CD4-positive, alpha-beta memory T cell (primary cell): ENCODE results near the gene RSPH6A. TPM values are rescaled to one million over a fixed set of nuclear protein-coding genes. Genes with fewer than 3 reads are reported as not detected.

Source experiments
- CTCF ChIA-PET: fragments of 350-600 bp; sonication (Branson Sonifier 250); formaldehyde crosslinking; loops from one replicate; lab custom pipeline; 2021; ENCODE audit warnings: inconsistent platforms; ENCODE audit not compliant: partially characterized antibody; lab: Charles Lee
- POLR2A ChIA-PET: fragments of 350-600 bp; sonication (Branson Sonifier 250); formaldehyde crosslinking; loops from one replicate; lab custom pipeline; 2021; ENCODE audit not compliant: partially characterized antibody; lab: Charles Lee
- DNase-seq, 5 donors: peaks; one replicate each; pipeline versions ENCODE4 v3.0.0 to v3.0.0-alpha.2; 2020 to 2022; ENCODE audit warnings: mixed read lengths in 1 of 5
- H3K27ac ChIP-seq: one replicate; pipeline ENCODE4 v1.7.0; 2013; ENCODE audit warnings: low read depth, low read length
- H3K27me3 ChIP-seq: 2 replicates; pipeline ENCODE4 v1.7.0; 2013; ENCODE audit warnings: mild to moderate bottlenecking, low read length, moderate library complexity; ENCODE audit not compliant: insufficient read depth
- H3K36me3 ChIP-seq: 2 replicates; pipeline ENCODE4 v1.7.0; 2013; ENCODE audit warnings: mild to moderate bottlenecking, low read length, moderate library complexity; ENCODE audit not compliant: insufficient read depth
- H3K4me1 ChIP-seq: 2 replicates; pipeline ENCODE4 v1.7.0; 2013; ENCODE audit warnings: mild to moderate bottlenecking, low read length, moderate library complexity; ENCODE audit not compliant: insufficient read depth
- H3K4me3 ChIP-seq, 2 donors: one replicate each; pipeline ENCODE4 v1.7.0; 2013; ENCODE audit warnings: low read length in 2 of 2, mild to moderate bottlenecking in 1 of 2
- H3K9me3 ChIP-seq, 2 donors: one replicate each; pipeline ENCODE4 v1.7.0; 2013; ENCODE audit warnings: low read length in 2 of 2, control low read depth in 1 of 2; ENCODE audit not compliant: control insufficient read depth in 1 of 2
- H3K27ac Mint-ChIP-seq, 7 donors: one replicate each; pipeline ENCODE4 v1.8.0; 2020 to 2021; ENCODE audit warnings: mixed read lengths in 7 of 7, mild to moderate bottlenecking in 6 of 7, inconsistent platforms in 3 of 7, moderate library complexity in 3 of 7
- H3K27me3 Mint-ChIP-seq, 2 donors: one replicate each; pipeline ENCODE4 v1.8.0; 2020 to 2021; ENCODE audit warnings: mixed read lengths in 2 of 2
- H3K36me3 Mint-ChIP-seq, 2 donors: one replicate each; pipeline ENCODE4 v1.8.0; 2020 to 2021; ENCODE audit warnings: mixed read lengths in 2 of 2, inconsistent platforms in 1 of 2, mild to moderate bottlenecking in 1 of 2
- H3K4me1 Mint-ChIP-seq, 4 donors: one replicate each; pipeline ENCODE4 v1.8.0; 2020 to 2021; ENCODE audit warnings: mixed read lengths in 4 of 4, mild to moderate bottlenecking in 1 of 4
- H3K4me3 Mint-ChIP-seq, 8 donors: one replicate each; pipeline ENCODE4 v1.8.0; 2020 to 2021; ENCODE audit warnings: mixed read lengths in 8 of 8, mild to moderate bottlenecking in 7 of 8, moderate library complexity in 6 of 8, inconsistent platforms in 3 of 8
- H3K9me3 Mint-ChIP-seq, 8 donors: one replicate each; pipeline ENCODE4 v1.8.0; 2020 to 2021; ENCODE audit warnings: mixed read lengths in 8 of 8, mild to moderate bottlenecking in 5 of 8, inconsistent platforms in 3 of 8, moderate library complexity in 1 of 8
- intact Hi-C: fragments of 100-400 bp; cut with micrococcal nuclease; formaldehyde crosslinking; loops from one replicate; pipeline ENCODE4 v1.15.1; 2023
- polyA plus RNA-seq, 2 donors: library from polyadenylated mRNA; unstranded; fragments of 300-500 nt; fragmentation: Illumina TruSeq; gene quantifications; one replicate each; pipeline ENCODE4 v1.2.3, GENCODE V29; 2021
- total RNA-seq, 2 experiments: library from RNA; stranded (reverse); gene quantifications; one replicate each; pipeline ENCODE4 v1.2.3, GENCODE V29; 2021

The RSPH6A gene
- under 1 TPM; 0.29 to 0.39 TPM for total RNA-seq
- polyA plus RNA-seq: not detected

GRCh38 chr19:45814851-45815480 lies at the start of gene RSPH6A:
Gene RSPH6A, minus strand, starts transcription at chr19:45815308. Its CDS starts 132 bp downstream, at chr19:45815176.
- H3K4me3 ChIP-seq: no peak within 1 kb of the TSS
- no peaks in the 10 kb centered on the region for H3K9me3 ChIP-seq
- ChIA-PET CTCF (interaction anchor here (1.2 kb wide), 1 partner anchor 13 kb away, joined by 4 read pairs; no protein-coding TSS in a partner anchor), POLR2A (no interaction called here)
- peak within 1 kb of the TSS in 1 of 7 donors; percentile 68 for H3K27ac Mint-ChIP-seq
- H3K4me1 ChIP-seq: peaks cover 4% of the 10 kb centered on the region
- no peaks in the 10 kb centered on the region for H3K27me3 Mint-ChIP-seq
- H3K27ac ChIP-seq: no peak within 1 kb of the TSS
- H3K36me3 ChIP-seq: no peaks in the 10 kb centered on the region
- no peak within 1 kb of the TSS for H3K4me3 Mint-ChIP-seq
- no peaks in the 10 kb centered on the region for H3K27me3 ChIP-seq
- intact Hi-C loops: no loop called here
- DNase-seq: no peak
- peaks cover 0 to 10% of the 10 kb centered on the region in 2 donors for H3K36me3 Mint-ChIP-seq
- peaks cover 0 to 2% (median 0%) of the 10 kb centered on the region in 8 donors for H3K9me3 Mint-ChIP-seq
- peaks cover 0 to 6% (median 4%) of the 10 kb centered on the region in 4 donors for H3K4me1 Mint-ChIP-seq

GRCh38 chr19:45864629-45865082 lies 49.5 kb upstream of the RSPH6A start:
- CTCF ChIA-PET: interaction anchor here (0.9 to 4.3 kb wide), 3 partner anchors 10 to 38 kb away, joined by 3 to 38 read pairs (median 14); partner anchors contain the start of gene MYPOP
- peaks cover 0 to 9% of the 10 kb centered on the region in 2 donors for H3K36me3 Mint-ChIP-seq
- H3K27ac ChIP-seq: no peak overlapping the region
- H3K36me3 ChIP-seq: peaks cover 2% of the 10 kb centered on the region
- no peak for DNase-seq
- no peaks in the 10 kb centered on the region for H3K27me3 ChIP-seq
- POLR2A ChIA-PET: interaction anchor here (1.0 to 3.7 kb wide), 8 partner anchors 9 to 172 kb away, joined by 3 to 47 read pairs (median 6); partner anchors contain the start of genes CCDC61, IRF2BP1, MYPOP and QPCTL
- peaks cover 0 to 6% (median 0%) of the 10 kb centered on the region in 8 donors for H3K9me3 Mint-ChIP-seq
- no peak overlapping the region for H3K4me3 ChIP-seq
- H3K27me3 Mint-ChIP-seq: peaks cover 1 to 6% of the 10 kb centered on the region in 2 donors
- H3K4me1 Mint-ChIP-seq: peaks cover 14 to 35% (median 21%) of the 10 kb centered on the region in 4 donors
- no peaks in the 10 kb centered on the region for H3K9me3 ChIP-seq
- peaks cover 23% of the 10 kb centered on the region for H3K4me1 ChIP-seq
- H3K27ac Mint-ChIP-seq: peak overlapping the region in 4 of 7 donors; percentile 6 to 70 (median 30)
- intact Hi-C loops: no loop called here
- H3K4me3 Mint-ChIP-seq: peak overlapping the region; percentile 16 to 71 (median 62)

- peak within 1 kb of the TSS; percentile 0 for H3K27ac ChIP-seq
- peaks cover 23% of the 10 kb centered on the region for H3K4me1 ChIP-seq
- CTCF ChIA-PET: interaction anchor here (0.6 to 4.3 kb wide), 11 partner anchors 9 to 890 kb away, joined by 3 to 38 read pairs (median 5); partner anchors contain the start of genes IRF2BP1 and MYPOP
- intact Hi-C loops: loop anchor here (1.0 to 2.0 kb wide), 12 partner anchors 22 to 280 kb away; partner anchors contain the start of genes CCDC61, DMWD, FBXO46 and IRF2BP1
- POLR2A ChIA-PET: interaction anchor here (0.6 to 3.7 kb wide), 19 partner anchors 10 to 973 kb away, joined by 3 to 47 read pairs (median 4); partner anchors contain the start of genes CCDC61, DMWD, FBXO46 and IRF2BP1
- H3K36me3 Mint-ChIP-seq: peaks cover 0 to 11% of the 10 kb centered on the region in 2 donors
- H3K4me3 ChIP-seq: peak within 1 kb of the TSS; percentile 47 to 84
- H3K27ac Mint-ChIP-seq: peak within 1 kb of the TSS; percentile 68 to 100 (median 97)
- peak within 1 kb of the TSS; percentile 88 to 100 (median 97) for H3K4me3 Mint-ChIP-seq
- H3K27me3 Mint-ChIP-seq: peaks cover 1 to 6% of the 10 kb centered on the region in 2 donors
- H3K9me3 ChIP-seq: no peaks in the 10 kb centered on the region
- peaks cover 14 to 35% (median 21%) of the 10 kb centered on the region in 4 donors for H3K4me1 Mint-ChIP-seq
- DNase-seq: peak; percentile 49 to 60 (median 56)
- H3K9me3 Mint-ChIP-seq: peaks cover 0 to 6% (median 0%) of the 10 kb centered on the region in 8 donors
- H3K27me3 ChIP-seq: no peaks in the 10 kb centered on the region
- H3K36me3 ChIP-seq: peaks cover 6% of the 10 kb centered on the region
These were observed 48.9 kb upstream of the RSPH6A start, which contains the start of gene FOXA3 for GRCh38 chr19:45863840-45864628. Gene FOXA3, plus strand, starts transcription at chr19:45864326. Its CDS starts 131 bp downstream, at chr19:45864457.

- peak overlapping the region; percentile 47 to 84 for H3K4me3 ChIP-seq
- peaks cover 1 to 6% of the 10 kb centered on the region in 2 donors for H3K27me3 Mint-ChIP-seq
- H3K4me1 ChIP-seq: peaks cover 23% of the 10 kb centered on the region
- peak overlapping the region; percentile 88 to 100 (median 97) for H3K4me3 Mint-ChIP-seq
- peaks cover 0 to 6% (median 0%) of the 10 kb centered on the region in 8 donors for H3K9me3 Mint-ChIP-seq
- peaks cover 6% of the 10 kb centered on the region for H3K36me3 ChIP-seq
- intact Hi-C loops: loop anchor here (1.0 to 2.0 kb wide), 12 partner anchors 23 to 279 kb away; partner anchors contain the start of genes CCDC61, DMWD, FBXO46 and IRF2BP1
- H3K27ac Mint-ChIP-seq: peak overlapping the region; percentile 68 to 100 (median 97)
- H3K4me1 Mint-ChIP-seq: peaks cover 15 to 36% (median 24%) of the 10 kb centered on the region in 4 donors
- no peaks in the 10 kb centered on the region for H3K27me3 ChIP-seq
- POLR2A ChIA-PET: interaction anchor here (0.6 to 3.7 kb wide), 18 partner anchors 13 to 973 kb away, joined by 3 to 47 read pairs (median 4); partner anchors contain the start of genes CCDC61, DMWD, FBXO46 and IRF2BP1
- CTCF ChIA-PET: interaction anchor here (0.6 to 4.3 kb wide), 10 partner anchors 20 to 891 kb away, joined by 3 to 38 read pairs (median 6); partner anchors contain the start of genes IRF2BP1 and MYPOP
- H3K9me3 ChIP-seq: no peaks in the 10 kb centered on the region
- H3K27ac ChIP-seq: peak overlapping the region; percentile 0
- H3K36me3 Mint-ChIP-seq: peaks cover 5 to 13% of the 10 kb centered on the region in 2 donors
- DNase-seq: no peak
These were observed 48.3 kb upstream of the RSPH6A start for GRCh38 chr19:45863335-45863839.

- H3K4me3 Mint-ChIP-seq: peak within 1 kb of the TSS; percentile 88 to 100 (median 97)
- Histone ChIP-seq H3K36me3 (peaks cover 10% of the 10 kb centered on the region), H3K9me3 (no peaks in the 10 kb centered on the region), H3K4me1 (peaks cover 23% of the 10 kb centered on the region), H3K27ac (peak within 1 kb of the TSS; percentile 85), H3K27me3 (no peaks in the 10 kb centered on the region), H3K4me3 (peak within 1 kb of the TSS; percentile 66 to 84)
- peaks cover 9 to 18% of the 10 kb centered on the region in 2 donors for H3K36me3 Mint-ChIP-seq
- peak; percentile 98 to 99 (median 99) for DNase-seq
- POLR2A ChIA-PET: interaction anchor here (0.6 to 3.7 kb wide), 19 partner anchors 12 to 972 kb away, joined by 3 to 47 read pairs (median 4); partner anchors contain the start of genes BLOC1S3, CCDC61, DMWD and FBXO46
- peaks cover 19 to 42% (median 28%) of the 10 kb centered on the region in 4 donors for H3K4me1 Mint-ChIP-seq
- H3K27me3 Mint-ChIP-seq: peaks cover 1 to 6% of the 10 kb centered on the region in 2 donors
- CTCF ChIA-PET: interaction anchor here (0.9 to 4.3 kb wide), 9 partner anchors 21 to 402 kb away, joined by 3 to 38 read pairs (median 6); partner anchors contain the start of genes IRF2BP1 and MYPOP
- peaks cover 0 to 6% (median 0%) of the 10 kb centered on the region in 8 donors for H3K9me3 Mint-ChIP-seq
- peak within 1 kb of the TSS; percentile 68 to 100 (median 97) for H3K27ac Mint-ChIP-seq
- intact Hi-C loops: loop anchor here (1.0 to 2.0 kb wide), 12 partner anchors 24 to 278 kb away; partner anchors contain the start of genes CCDC61, DMWD, FBXO46 and IRF2BP1
These were observed 47.6 kb upstream of the RSPH6A start, which contains the start of gene SYMPK for GRCh38 chr19:45862564-45863334. Gene SYMPK, minus strand, starts transcription at chr19:45863147. Its CDS starts 8,652 bp downstream, at chr19:45854495.
